Activated T-helper 2 cell treated with anti-CD3 and anti-CD28 coated beads, Interferon-gamma antibody, Interleukin-2, Interleukin-4, amounts not matched to agents 10 μg/mL and 5 μg/mL and 100 μg/mL, durations not matched to agents 14 hours and 24 hours and 36 hours (primary cell): ENCODE results near the gene ZBTB16. TPM values are rescaled to one million over a fixed set of nuclear protein-coding genes. Genes with fewer than 3 reads are reported as not detected.

Source experiments
- DNase-seq: peaks from one replicate; pipeline ENCODE4 v3.0.0; 2021; ENCODE audit warnings: low spot score
- H3K27ac Mint-ChIP-seq: one replicate; pipeline ENCODE4 v1.8.0; 2021; ENCODE audit warnings: mixed read lengths
- H3K27me3 Mint-ChIP-seq: one replicate; pipeline ENCODE4 v1.8.0; 2021; ENCODE audit warnings: low read depth, mixed read lengths
- H3K36me3 Mint-ChIP-seq: one replicate; pipeline ENCODE4 v1.8.0; 2021; ENCODE audit warnings: low read depth, mixed read lengths
- H3K4me1 Mint-ChIP-seq: one replicate; pipeline ENCODE4 v1.8.0; 2021; ENCODE audit warnings: low read depth, mixed read lengths
- H3K4me3 Mint-ChIP-seq: one replicate; pipeline ENCODE4 v1.8.0; 2021; ENCODE audit warnings: low read depth, mild to moderate bottlenecking, moderate library complexity, mixed read lengths
- H3K9me3 Mint-ChIP-seq: one replicate; pipeline ENCODE4 v1.8.0; 2021; ENCODE audit warnings: mixed read lengths
- intact Hi-C: fragments of 100-400 bp; cut with micrococcal nuclease; formaldehyde crosslinking; loops from one replicate; pipeline ENCODE4 v1.15.1; 2023
- total RNA-seq: library from RNA; stranded (reverse); gene quantifications from 2 replicates; pipeline ENCODE4 v1.2.3, GENCODE V29; 2022

ZBTB16 gene
- total RNA-seq, 1 donor from 2014 or later = 2.9 TPM

DNA sequence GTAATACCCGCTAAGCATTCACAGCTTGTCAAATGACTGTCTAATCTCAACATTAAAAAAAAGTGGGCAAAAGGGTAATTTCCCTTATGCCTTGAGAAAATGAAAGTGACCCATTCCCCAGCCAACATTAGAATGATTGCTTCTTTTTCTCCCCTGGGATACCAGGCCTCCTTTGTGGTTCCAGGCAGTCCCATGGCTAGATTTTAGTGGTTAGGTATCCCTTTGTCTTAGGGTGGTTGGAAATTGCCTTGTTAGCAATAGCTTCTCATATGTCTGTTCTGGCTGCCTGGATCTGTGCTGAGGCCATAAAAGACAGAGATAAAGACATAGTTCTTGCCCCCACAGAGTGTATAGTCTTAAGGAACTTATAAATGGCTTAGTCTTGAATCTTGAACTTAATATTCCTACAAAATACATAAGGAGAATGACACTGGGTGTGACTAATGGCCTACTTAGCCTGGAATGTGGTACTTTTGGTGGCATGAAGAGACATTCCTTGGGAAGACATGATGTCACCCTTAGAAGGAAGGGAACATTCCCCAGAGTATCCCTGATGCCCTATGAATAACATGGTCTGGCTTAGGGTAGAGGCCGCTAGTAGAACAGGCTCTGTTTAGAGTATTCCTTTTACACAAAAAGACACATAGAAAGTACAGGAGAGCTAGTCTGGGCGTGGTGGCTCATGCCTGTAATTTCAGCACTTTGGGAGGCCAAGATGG, 90.3 kb downstream of the ZBTB16 start:
- Mint-ChIP-seq H3K4me3 (no peak overlapping the region), H3K27me3 (peaks cover 24% of the 10 kb centered on the region)
- intact Hi-C loops = no loop called here

DNA sequence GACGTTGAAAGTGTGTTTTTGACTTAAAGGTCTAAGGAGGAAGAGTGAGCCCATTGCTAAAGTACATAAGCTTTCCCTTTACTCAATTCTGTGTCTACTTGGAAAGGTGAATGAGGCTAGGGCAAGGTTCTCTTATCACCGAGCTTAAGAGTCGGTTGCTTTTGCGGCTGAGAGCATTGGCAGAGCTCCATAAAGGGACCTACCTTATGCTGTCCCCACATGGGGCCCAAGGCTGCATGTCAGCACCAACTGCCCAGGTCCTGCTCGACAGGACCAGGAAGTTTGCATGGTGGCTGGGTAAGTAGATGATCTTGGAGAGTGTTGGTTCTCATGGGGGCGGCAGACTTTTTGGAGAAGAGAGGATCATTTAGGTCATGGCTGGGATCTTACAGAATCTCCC, 91.2 kb downstream of the ZBTB16 start:
- Mint-ChIP-seq H3K36me3 (no peaks in the 10 kb centered on the region), H3K27me3 (peaks cover 20% of the 10 kb centered on the region), H3K9me3 (no peaks in the 10 kb centered on the region), H3K4me1 (peaks cover 23% of the 10 kb centered on the region), H3K27ac (no peak overlapping the region), H3K4me3 (no peak overlapping the region)
- intact Hi-C loops = no loop called here
- DNase-seq = no peak

More for the DNA sequence above, 90.3 kb downstream of the ZBTB16 start:
- peaks cover 23% of the 10 kb centered on the region for H3K4me1 Mint-ChIP-seq
- no peaks in the 10 kb centered on the region for H3K9me3 Mint-ChIP-seq
- no peak overlapping the region for H3K27ac Mint-ChIP-seq
- no peak for DNase-seq
- H3K36me3 Mint-ChIP-seq = no peaks in the 10 kb centered on the region

DNA sequence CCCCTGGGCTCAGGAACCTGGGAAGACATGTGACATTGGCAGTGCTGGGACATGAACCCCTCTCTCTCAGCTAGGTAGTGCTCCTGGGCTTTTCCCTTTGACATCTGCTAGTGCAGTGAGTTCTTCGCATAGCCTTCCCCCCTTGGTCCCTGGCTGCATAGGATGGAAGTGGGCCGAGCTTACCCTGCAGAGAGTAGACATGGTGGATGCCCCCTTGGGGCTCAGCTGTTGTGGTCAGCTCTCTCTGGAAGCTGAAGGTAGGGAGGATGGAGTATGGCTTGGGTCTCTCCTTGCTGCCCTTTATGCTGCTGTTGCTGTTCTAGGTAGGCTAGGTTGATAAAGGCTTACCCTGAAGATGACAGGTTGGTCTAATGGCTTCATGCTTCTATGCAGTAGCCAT, 92.1 kb downstream of the ZBTB16 start:
- intact Hi-C loops = no loop called here
- H3K4me1 Mint-ChIP-seq = peaks cover 24% of the 10 kb centered on the region

DNA sequence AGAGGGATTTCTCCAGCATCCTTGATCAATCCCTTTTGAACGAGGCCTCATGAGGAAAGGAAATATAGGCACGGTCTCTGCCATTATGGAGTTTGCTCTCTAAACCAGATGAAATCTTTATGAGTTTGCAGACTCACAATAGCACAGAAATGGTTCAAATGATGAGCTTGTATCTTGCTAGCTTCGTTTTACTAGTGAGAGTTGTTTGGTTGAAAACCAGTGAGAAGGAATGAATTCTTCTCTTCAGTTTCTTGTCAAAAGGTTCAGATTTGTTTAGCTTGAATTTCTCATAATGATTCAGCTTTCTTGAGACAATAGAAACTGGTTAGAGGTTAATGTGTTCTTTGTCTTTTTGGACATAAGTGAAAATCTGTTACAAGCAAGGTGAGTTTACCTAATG, 92.7 kb downstream of the ZBTB16 start:
- H3K4me1 Mint-ChIP-seq = peaks cover 25% of the 10 kb centered on the region
- no peak overlapping the region for H3K27ac Mint-ChIP-seq
- no peaks in the 10 kb centered on the region for H3K36me3 Mint-ChIP-seq
- DNase-seq = no peak
- no peak overlapping the region for H3K4me3 Mint-ChIP-seq
- H3K27me3 Mint-ChIP-seq = peaks cover 13% of the 10 kb centered on the region
- intact Hi-C loops = no loop called here
- no peaks in the 10 kb centered on the region for H3K9me3 Mint-ChIP-seq

More for the DNA sequence above, 92.1 kb downstream of the ZBTB16 start:
- Mint-ChIP-seq H3K36me3 (no peaks in the 10 kb centered on the region), H3K9me3 (no peaks in the 10 kb centered on the region), H3K27me3 (peaks cover 17% of the 10 kb centered on the region), H3K27ac (no peak overlapping the region), H3K4me3 (no peak overlapping the region)
- no peak for DNase-seq

DNA sequence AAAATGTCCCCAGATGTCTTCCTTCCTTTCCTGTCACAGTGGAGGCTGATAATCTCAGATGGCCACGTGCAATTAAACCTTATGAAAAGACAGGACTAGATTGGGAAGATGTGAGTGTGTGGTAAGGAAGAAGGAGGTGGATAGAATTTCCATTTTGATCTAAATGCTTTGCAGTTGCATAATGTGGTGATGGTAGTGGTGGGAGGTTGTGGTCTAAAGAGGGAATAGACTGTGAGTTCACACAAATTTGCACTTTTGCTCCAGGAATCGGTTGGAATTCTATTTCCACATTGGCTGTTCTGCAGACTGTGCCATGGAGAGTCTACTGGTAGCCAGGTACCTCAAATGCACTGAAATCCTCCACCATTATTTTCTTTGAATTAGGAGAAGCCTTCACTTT, 93.3 kb downstream of the ZBTB16 start:
- peaks cover 23% of the 10 kb centered on the region for H3K4me1 Mint-ChIP-seq
- H3K36me3 Mint-ChIP-seq = no peaks in the 10 kb centered on the region
- no peaks in the 10 kb centered on the region for H3K9me3 Mint-ChIP-seq
- no peak overlapping the region for H3K4me3 Mint-ChIP-seq
- intact Hi-C loops = no loop called here
- DNase-seq = no peak
- H3K27ac Mint-ChIP-seq = no peak overlapping the region
- H3K27me3 Mint-ChIP-seq = peaks cover 10% of the 10 kb centered on the region

DNA sequence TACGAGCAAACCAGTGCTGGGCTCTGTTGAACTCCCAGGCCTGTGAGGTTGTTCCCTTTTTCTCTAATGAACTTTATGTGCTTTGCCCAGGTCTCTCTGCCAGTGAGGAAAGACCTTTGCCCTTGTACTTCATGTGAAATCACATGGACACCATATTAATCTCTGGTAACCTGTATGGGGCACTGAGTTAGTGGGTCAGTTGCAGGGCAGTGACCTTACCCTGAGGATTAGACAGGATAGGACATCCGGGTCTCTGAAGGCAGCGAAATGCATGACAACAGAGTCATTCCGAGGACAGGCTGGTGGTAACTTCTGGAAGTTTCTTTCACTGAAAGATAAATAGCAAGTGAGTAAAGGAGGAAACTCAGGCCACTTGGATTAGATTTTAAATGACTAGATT, 93.7 kb downstream of the ZBTB16 start:
- Mint-ChIP-seq H3K4me1 (peaks cover 25% of the 10 kb centered on the region), H3K4me3 (no peak overlapping the region), H3K9me3 (no peaks in the 10 kb centered on the region), H3K36me3 (no peaks in the 10 kb centered on the region), H3K27ac (no peak overlapping the region), H3K27me3 (peaks cover 8% of the 10 kb centered on the region)
- DNase-seq = no peak
- intact Hi-C loops = no loop called here

DNA sequence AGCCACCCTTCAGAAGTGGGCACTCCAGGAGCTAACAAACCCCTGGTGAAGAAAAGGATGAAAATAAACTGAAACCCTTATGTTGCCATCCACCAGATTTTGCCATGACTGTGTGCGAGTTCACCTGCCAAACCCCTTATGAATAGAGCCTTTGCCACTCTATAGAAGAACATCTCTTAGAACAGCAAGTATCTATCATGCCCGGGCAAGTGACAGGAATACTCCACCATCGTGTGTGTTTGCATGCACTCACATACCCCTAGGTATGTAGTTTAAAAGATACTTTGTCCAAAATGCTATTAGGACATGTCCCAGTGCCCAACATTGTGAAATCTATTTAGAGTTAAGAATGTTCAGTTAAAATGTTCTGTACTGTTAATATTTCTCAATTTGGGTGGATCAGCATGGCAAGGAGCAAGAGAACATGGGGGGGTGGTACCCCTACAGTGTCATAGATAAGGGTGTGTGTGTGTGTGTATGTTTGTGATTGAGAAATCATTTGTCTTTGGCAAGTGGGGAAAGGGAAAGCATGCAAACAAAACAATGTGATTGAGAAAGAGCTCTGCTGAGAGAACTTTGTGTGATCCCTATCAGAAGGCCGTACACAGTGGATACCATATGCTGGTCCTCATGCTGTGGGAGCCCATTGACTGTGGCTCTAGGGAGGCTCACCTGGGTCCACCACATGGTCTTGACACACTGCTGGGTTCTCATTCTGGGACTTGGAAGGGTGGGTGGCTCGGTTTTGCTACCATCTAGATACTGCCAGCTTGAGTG, 94.9 kb downstream of the ZBTB16 start:
- Mint-ChIP-seq H3K36me3 (no peaks in the 10 kb centered on the region), H3K4me1 (peaks cover 33% of the 10 kb centered on the region), H3K27me3 (peaks cover 4% of the 10 kb centered on the region), H3K4me3 (no peak overlapping the region), H3K27ac (no peak overlapping the region), H3K9me3 (no peaks in the 10 kb centered on the region)
- no peak for DNase-seq
- intact Hi-C loops = no loop called here

DNA sequence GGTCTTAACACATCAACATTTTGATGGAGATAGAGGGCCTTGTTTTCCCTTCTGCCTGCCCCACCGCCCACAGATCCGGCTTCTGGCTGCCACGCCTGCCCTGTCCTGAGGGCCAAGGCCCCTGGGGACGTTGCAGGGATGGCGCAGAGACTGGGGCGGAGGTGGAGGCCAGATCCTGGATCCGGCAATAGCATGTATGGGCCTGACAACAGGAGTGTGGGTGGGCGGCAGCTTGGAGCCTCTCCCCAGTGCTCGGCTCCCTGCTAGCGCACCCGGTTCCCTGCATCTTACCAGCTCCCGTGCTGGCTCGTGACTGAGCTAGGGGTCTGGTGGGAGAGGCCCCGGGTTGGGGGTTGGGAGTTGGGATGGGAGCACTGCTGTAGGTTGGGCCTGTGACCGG, 95.6 kb downstream of the ZBTB16 start:
- Mint-ChIP-seq H3K27me3 (peaks cover 4% of the 10 kb centered on the region), H3K4me3 (no peak overlapping the region), H3K36me3 (no peaks in the 10 kb centered on the region), H3K27ac (no peak overlapping the region), H3K4me1 (peaks cover 34% of the 10 kb centered on the region), H3K9me3 (no peaks in the 10 kb centered on the region)
- intact Hi-C loops = no loop called here
- DNase-seq = no peak

DNA sequence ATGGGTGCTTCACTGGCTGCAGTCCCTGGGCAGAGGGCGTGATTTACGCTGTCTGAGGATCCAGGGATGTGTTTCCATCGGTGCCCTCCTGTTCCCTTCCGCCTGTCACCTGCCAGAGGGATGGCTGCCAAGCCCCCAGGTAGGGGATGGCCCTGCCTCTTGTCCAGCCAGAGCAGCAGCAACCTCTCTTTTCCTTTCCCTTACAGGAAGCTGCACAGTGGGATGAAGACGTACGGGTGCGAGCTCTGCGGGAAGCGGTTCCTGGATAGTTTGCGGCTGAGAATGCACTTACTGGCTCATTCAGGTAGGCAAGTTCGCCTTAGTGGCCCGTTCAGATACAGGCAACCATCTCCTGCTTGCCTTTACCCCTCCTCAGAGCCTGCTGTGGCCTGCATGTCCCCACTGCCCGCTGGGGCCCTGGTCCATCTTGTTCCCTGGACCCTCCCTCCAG, 96.6 kb downstream of the ZBTB16 start:
- no peak overlapping the region for H3K4me3 Mint-ChIP-seq
- intact Hi-C loops = no loop called here
- no peak for DNase-seq
- H3K9me3 Mint-ChIP-seq = no peaks in the 10 kb centered on the region
- no peaks in the 10 kb centered on the region for H3K36me3 Mint-ChIP-seq
- peaks cover 44% of the 10 kb centered on the region for H3K4me1 Mint-ChIP-seq
- peaks cover 2% of the 10 kb centered on the region for H3K27me3 Mint-ChIP-seq
- no peak overlapping the region for H3K27ac Mint-ChIP-seq

DNA sequence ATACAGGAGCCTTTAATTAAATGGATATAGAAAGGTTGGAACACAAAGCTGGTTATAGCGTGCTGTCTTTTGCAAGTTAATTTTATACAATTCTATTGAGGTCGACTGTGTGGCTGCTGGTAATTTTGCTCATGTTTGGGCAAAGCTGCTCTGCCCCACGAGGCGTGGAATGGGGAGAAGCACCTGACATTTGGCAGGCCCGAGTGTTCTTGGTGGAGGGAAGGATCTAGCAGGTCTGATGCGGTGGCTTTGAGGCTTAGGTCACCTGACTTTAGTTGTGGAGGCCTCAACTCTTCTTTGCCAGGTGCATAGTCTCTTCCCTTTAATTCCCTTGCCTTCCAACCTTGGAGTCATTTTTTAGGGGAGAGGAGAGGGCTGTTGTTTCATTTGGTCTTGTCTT, 97.3 kb downstream of the ZBTB16 start:
- no peak overlapping the region for H3K4me3 Mint-ChIP-seq
- H3K27ac Mint-ChIP-seq = no peak overlapping the region
- peaks cover 2% of the 10 kb centered on the region for H3K27me3 Mint-ChIP-seq
- peaks cover 50% of the 10 kb centered on the region for H3K4me1 Mint-ChIP-seq
- H3K9me3 Mint-ChIP-seq = no peaks in the 10 kb centered on the region
- DNase-seq = no peak
- intact Hi-C loops = no loop called here
- no peaks in the 10 kb centered on the region for H3K36me3 Mint-ChIP-seq

DNA sequence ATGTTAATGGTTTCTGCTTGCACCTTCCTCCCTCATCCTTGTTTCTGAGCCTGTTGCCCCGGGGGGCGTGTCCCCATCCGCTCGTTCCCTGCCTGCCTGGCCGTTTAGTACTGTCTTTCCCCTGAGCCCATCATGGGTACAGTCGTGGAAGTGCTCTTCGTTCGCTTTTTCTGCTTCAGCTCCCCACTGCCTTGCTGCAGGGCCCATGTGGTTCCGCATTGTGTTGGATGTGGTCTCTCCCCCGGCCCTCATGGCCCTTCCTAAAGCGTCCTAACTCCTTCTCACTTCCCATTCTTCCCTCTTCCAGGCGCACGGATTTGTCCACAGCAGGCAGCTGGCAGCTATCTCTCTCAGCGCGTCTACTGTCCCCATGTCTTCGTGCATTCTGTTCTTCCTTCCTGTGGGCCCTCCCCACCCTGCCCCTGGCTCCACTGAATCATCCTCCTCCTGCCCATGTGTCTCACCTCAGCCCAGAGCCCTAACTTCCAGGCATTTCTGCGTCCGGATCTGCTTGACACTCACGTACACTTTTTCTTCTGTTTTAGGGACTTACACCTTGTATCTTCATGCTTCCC, 98.1 kb downstream of the ZBTB16 start:
- Mint-ChIP-seq H3K4me3 (no peak overlapping the region), H3K27me3 (peaks cover 2% of the 10 kb centered on the region), H3K36me3 (no peaks in the 10 kb centered on the region), H3K27ac (no peak overlapping the region), H3K4me1 (peaks cover 47% of the 10 kb centered on the region), H3K9me3 (no peaks in the 10 kb centered on the region)
- DNase-seq = no peak
- intact Hi-C loops = no loop called here

DNA sequence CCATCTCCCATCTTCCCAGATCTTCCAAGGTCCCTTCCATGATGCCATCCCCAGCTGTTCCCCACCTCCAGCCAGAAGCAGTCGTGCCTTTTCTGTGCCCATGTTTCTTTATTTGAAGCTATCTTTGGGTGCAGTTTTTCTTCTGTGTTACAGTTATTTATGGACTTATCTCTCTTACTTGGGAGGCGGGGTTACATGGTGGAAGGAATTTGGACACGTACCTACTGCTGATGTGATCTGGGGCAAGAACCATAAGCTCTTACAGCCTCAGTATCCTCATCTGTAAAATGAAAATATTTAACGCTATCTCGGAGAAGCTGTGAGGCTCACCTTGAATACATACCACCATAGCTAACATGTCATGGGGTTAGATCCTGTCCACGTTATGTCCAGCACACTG, 98.9 kb downstream of the ZBTB16 start:
- H3K4me1 Mint-ChIP-seq = peaks cover 46% of the 10 kb centered on the region
- H3K4me3 Mint-ChIP-seq = no peak overlapping the region
- H3K36me3 Mint-ChIP-seq = no peaks in the 10 kb centered on the region
- H3K27me3 Mint-ChIP-seq = no peaks in the 10 kb centered on the region
- intact Hi-C loops = no loop called here
- no peak for DNase-seq
- no peaks in the 10 kb centered on the region for H3K9me3 Mint-ChIP-seq
- H3K27ac Mint-ChIP-seq = no peak overlapping the region

DNA sequence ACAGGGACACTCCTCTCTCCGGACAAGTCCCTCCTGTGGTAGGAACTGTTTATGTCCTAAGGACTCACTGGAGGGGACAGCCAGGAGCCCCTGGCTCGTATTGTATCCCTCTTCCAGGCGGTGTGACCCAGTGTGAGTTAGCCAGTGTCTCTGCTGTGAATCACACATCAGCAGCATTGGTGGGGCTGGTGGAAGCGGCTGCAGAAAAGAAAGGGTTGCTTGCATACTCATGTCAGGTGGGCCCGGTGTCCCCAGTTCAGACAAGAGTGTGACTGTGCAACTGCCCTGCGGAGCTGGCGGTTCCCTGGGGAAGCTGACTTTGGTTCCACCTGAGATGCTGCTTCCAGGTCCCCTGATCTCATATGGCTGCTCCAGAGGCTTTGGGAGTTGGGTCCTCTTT, 99.4 kb downstream of the ZBTB16 start:
- DNase-seq = no peak
- Mint-ChIP-seq H3K27ac (no peak overlapping the region), H3K27me3 (no peaks in the 10 kb centered on the region), H3K9me3 (no peaks in the 10 kb centered on the region), H3K4me3 (no peak overlapping the region), H3K4me1 (peaks cover 46% of the 10 kb centered on the region), H3K36me3 (no peaks in the 10 kb centered on the region)
- intact Hi-C loops = no loop called here
